ENCODE measurements around the gene UFC1.

UFC1 gene

DNA sequence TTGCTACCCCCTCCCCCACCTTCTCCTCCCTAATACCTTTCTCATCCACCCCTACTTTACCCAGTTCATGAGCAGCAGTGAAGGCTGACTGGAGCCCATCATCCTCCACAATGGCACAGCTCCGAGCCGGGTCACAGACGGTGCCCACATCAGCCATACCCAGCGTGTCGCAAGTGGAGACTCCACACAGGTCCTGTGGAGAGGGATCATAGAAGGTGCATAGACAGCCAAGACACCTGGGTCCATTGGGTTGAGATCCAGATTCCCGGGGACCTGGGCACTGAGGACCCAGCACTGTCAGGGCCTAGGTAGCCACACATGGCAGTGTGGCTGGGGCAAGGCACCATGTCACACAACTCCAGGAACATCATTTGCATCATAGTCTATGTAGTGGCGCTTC lies 42.3 kb downstream of the UFC1 start:
- DNase-seq: no peak

DNA sequence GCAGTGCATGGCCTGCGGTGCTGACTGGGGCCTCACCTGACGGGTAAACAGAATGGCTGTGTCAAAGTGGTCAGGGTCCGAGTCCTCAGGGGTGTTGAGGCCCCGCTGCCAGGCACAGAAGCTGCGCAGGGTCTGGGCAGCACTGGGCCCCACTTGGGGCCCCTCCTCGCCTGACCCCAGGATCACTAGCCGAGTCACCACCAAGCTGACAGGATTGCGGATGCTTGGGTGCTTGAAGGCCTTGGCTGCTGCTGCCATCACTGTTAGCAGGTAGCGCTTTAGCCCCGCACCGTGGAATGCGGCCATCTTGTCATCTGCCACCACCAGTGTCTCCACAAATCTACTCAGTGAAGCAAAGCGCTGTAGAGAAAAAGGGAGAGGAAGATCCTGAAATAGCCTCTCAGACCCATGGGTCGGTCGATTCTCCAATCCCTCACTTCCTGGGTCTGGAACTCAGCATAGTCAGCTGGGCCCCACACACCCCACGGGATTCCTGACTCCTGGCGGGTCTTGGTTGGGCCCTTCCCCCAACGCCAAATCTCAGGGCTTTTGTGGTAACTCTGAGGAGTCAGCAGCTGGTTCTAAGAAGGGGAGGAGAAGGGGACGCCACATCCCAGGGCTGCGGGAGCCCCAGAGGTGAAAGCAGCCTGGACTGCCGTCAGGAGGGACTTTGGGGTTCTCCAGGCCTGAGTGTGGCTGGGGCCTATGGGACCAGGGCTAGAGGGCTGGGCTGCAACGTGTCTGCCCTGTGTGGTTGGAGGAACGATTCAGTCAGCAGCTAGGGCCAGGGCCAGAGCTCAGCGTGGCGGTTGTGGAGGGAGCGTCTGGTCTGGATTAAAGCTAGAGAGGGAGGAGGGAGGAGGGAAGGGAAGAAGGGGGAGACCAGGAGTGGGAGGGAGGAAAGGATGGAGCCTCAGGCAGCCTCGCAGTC lies 43.0 kb downstream of the UFC1 start:
- DNase-seq: no peak

DNA sequence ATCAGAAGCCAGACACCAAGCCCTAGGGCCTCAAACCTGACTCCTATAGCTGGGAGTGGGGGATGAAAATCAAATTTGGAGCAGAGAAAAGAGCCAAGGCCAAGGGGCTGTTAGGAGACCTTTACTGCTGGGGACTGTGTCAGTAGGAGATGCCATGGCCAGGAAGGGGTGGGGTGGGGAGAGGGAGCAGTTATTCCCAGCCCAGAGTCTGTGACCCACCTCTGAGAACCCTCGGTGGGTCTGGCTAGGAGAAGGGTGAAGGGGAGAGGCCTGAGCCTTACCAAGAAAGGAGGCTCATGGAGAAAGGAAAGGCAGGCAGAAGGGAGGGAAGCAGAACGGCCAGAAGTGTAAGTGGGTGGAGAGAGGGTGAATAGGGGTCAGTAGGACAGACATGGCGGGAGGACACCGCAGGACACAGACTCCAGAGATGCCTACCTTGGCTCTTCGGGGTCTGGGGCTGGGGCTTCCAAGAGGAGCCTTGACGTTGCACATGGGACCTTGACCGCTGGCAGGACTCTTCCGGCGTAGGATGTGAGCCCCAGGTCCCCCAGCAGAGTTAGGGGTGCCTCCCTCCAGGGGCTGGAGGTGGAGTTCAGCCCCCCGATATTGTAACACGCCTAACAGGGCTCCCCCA lies 43.9 kb downstream of the UFC1 start:
- no peak for DNase-seq

DNA sequence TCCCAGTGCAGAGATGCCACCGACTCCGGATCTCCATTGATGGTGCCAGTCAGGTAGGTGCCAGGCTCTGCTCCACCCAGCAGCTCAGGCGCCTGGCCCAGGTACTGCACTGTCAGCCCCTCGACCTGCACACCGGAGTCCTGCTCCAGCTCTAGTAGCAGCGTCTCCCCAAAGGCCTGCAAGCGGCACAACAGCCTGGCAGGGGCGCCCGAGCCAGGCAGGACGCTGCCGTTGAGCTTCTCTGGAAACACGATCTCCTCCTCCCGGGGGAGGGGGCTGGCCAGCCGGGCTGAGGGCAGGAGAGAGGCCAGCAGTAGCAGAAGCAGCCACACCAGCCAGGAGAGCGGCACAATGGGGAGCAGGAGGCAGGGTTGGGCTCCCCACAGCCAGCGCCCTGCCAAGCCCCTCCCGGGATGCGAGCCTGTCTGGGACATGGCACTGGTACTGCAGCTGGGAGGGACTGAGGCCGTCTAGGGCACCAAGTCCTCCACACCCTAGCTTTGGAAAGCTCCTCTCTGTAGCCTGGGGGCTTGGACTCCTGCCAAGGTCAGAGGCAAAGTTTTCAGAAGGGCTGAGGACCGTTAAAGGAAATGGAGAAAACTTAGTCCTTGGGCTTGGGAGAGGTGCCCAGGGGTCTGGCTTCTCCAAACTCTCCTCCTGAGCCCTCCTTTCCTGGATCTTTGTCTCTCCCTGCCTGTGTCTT lies 44.6 kb downstream of the UFC1 start:
- no peak for DNase-seq

DNA sequence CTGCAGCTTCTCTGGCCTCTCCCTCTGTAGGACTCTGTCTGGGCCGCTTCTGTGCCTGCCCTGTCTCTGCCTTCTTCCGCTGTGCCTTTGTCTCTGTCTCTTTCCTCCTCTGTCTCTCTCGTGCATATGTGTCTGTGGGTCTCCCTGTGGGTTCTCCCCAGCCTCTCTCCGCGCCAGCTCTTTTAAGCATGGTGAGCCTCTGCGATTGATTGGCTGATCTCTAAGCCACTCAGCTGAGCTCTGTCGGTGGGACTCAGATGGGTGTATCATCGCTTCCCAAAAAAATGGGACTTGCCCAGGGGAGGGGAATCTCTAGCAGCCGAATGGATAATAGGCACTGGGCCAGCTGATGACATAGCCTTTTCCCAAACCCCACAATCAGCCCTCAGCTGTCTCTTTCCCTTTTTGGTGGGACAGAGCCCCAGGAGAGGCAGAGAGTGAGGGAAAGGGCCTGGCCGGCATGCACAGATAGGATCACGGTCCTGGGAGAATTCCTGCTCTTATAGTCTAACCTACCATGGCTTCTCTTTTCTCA lies 45.2 kb downstream of the UFC1 start, which contains the start of gene ADAMTS4:
Gene ADAMTS4, minus strand, starts transcription at position 158 of the 535 bp plus-strand sequence. CDS start 427 bp downstream, outside the sequence.
- no peak for DNase-seq

DNA sequence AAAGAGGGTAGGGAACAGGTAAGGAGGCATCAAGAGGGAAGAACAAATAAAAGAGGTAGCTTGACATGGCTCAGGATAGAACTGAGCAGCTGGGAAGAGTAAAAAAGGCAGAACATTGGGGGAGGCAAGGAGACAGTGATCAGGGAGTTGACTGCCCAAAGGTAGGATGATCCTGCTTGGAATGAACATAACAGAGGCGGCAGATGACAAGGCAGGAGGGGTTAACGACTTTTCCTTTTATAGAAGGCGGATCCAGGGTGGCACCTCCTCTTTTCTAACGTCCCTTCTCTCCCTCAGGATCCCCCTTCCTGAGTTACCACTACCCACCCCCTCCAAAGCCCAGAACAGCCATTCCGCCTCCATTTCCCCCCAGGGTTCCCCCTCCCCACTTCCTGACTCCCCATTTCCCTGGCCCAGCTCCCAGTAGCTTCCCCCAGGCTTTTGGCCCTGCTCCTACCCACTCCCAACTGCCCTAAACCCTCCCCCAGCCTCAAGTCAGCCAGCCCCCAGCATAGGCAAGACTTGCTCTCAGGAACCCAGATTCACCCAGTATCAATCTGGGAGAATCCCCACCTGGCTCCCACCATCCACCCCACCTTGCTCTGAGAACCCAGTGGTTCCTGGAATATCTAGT lies 45.8 kb downstream of the UFC1 start:
- DNase-seq: no peak

DNA sequence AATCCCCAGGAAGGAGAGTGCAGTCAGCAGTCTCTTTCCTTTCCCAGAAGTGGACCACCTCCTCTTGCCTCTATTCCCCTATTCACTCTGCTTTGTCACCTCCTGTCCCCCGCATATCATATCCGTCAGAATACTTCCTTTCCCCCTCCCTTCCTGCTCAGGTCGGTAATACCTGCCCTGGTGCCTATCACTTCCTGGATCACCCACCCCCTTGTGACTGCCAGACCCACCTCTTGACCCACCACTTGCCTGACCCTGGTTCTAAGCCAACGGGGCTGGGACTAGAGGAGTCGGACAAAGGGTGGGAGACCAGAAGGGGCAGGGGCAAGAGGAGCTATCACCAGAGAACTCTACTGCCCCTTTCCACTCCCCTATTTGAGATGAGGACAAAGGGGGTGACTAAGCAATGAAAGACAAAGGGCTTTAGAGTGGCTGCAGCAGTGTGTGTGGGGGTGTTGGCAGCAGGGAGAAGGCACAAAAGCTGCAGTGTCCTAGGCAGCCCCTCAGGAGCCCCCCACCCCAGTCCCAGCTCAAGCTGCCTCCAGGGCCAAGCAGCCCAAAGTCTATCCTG lies 46.7 kb downstream of the UFC1 start:
- DNase-seq: no peak

DNA sequence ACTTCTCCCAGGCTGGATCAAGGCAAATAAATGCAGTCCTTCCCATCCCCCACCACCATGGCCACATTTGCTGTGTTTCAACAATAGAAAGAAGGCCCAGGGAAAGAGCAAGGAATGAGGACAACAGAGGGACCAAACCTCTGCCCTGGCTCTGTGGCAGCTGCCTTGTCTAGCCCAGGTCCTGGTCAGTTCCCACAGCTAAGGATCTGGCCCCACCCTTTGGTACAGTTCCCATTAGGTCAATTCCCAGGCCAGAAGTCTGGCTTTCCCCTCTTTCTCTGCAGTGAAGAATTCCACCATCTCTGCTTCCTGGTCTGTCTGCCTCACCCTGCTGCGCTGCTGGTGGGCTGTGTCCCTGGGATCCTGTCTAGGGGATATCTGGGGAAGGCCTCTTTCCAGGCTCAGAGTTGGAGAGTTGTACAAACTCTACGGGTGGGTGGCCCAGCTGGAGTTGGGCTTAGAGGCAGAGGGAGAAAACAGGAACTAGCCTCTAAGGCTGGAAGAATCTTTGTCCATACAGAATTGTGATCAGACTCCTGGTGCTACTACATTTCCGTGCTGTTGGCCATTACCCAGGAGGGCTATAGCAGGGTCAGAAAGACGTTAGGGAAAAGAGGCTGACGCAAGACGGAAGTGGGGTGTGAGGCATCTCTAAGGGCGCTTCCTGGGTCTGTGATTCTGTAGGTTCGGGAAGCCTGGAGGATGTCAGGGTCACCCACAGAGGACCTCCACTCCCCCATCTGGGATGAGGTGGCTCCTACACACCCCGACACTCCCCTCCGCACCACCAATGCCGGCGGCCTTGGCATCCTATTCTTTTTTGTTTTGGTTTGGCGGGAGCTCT lies 47.4 kb downstream of the UFC1 start:
- DNase-seq: no peak

DNA sequence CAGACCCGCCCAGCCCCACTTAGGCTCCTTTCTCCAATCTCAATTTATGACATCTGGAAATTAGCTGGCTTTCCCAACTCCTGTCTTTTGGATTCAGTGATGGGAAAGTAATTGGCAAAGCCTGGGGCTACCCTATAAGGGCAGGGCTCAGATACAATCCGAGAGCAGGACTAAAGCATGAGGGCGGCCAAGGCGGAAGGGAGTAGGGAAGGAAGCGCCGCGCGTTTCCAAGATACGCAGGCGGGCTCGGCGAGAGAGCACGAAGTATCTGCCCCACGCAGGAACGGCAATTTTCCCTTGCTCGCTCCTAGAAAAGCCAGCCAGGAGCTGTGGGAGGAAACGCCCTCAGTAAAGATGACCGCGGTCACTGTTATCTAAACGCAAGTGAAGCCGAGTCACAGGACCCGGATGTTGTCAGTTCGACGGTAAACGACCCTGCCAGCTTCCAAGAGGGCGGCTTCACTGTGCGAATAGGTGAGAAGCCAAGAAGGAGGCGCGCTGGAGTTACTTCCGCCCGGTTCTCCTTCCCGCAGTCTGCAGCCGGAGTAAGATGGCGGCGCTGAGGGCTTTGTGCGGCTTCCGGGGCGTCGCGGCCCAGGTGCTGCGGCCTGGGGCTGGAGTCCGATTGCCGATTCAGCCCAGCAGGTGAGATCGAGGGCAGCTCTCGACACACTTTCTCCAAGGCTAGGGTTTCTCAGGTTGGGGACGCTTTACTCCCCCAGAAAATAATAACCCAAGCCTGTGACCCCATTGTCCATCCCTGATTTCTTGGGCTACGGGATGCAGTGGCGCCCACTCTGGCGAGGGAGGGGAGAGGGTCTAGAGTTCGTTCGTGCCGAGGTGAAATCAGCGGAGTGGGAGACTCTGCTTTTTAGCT lies 48.3 kb downstream of the UFC1 start, which contains the start of gene NDUFS2:
Gene NDUFS2, plus strand, starts transcription at position 532 of the 877 bp plus-strand sequence. Its CDS starts 19 bp downstream, at position 551.
- DNase-seq: peak; percentile 88

DNA sequence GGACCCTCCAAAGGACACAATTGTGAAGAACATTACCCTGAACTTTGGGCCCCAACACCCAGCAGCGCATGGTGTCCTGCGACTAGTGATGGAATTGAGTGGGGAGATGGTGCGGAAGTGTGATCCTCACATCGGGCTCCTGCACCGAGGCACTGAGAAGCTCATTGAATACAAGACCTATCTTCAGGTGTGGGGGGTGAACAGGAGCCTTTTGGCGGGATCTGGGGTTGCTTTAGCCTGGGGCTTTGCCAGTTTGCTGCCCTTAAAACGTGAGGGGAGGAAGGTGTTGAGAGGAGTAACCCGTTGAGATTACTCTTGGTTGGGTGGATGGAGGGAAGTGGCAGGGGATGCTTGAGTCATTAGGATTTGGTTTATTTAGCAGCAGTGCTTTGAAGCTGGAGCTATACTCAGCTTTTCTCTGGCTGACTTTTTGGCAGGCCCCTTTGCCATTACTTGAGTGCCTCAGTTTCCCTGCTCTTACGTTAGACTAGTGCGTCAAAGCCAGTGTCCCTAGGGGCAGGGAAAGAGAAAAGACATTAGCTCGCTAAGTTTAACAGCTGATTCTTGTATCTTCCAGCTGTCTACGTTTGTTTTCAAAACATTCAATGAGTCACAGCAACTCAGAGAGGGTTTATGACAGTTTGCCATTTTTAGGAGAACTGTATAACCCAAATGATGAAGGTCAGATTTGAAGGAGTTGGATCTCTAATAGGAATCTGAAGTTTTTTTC lies 52.8 kb downstream of the UFC1 start:
- no peak for DNase-seq

DNA sequence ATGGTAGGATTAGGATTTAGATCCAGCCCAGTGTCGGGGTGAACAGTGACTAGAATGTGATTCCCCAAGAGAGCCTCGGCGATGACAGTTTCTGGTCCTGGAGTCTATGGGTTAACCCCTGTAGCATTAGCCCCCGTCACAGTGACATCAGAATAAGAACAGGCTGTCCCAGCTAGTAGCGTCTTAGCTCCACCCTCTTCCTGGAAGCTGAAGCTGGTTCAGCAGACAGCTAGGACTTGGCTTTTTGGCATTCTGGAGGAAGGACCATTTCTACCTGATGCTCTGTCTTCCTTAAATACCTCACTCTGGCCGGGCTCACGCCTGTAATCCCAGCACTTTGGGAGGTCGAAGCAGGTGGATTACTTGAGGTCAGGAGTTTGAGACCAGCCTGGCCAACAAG lies 53.4 kb downstream of the UFC1 start:
- DNase-seq: no peak

All from 8988T (cell line).